ENCODE results near the gene IL1RL1.
"Not testable (repeated sequence)": the region's sequence is repeated elsewhere in the genome, so short reads cannot be mapped to it uniquely, and the experiment has no call there.

IL1RL1 gene

DNA sequence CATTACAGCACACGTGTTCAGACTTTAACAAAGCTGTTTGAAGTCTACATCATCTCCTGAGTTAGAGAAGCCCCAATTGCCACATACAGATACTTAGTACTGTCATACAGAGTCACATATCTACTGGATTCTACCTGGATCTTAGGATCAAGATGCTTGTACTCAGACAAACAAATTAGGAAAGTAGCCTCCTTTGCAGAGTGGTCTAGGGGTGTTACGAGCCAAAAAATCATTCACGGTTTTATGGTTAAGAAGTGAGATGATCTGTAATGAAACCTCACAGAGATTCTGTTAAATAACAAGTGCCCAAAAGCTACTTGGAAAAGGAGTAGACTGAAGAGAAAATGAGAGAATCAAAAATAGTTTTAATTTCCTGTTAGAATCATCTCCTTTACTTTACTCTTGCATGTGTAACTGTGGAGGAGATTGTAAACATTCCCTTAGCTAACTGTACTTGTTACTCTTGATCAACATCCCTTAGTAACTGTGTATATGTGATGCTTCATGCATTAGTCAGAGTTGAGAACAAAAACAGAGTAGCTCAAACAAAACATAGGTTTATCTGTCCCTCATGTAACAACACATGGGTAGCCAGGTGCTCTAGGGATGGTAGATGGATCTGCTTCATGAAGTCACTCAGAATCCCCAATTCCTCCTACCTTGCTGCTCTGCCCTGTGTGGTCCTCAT is 16.4 kb upstream of the IL1RL1 start:
- no peak for DNase-seq (ENCODE audit: low read depth)

GRCh38 chr2:102295566-102295965 is 15.8 kb upstream of the IL1RL1 start:
- DNase-seq (ENCODE audit: low read depth) = no peak

DNA sequence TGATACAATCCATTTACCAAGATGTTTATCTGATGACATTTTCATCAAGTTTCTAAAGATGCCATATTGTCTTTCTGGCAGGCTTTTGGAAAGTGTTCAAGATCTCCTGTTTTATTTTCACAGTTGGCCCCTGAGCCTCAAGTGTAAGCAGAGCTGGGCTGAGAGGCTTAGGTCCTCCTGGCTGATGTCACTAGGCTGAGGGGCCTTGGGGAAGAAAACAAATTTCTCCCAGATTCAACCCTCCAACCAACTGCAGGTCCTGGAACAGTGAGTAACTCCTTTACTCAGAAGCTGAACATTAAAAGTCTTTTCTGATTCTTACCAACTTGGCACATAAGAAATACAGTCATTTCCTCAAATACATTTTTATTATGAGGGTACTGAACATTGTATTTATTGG is 14.9 kb upstream of the IL1RL1 start:
- no peak for DNase-seq (ENCODE audit: low read depth)

GRCh38 chr2:102297891-102298290 is 13.5 kb upstream of the IL1RL1 start:
- DNase-seq (ENCODE audit: low read depth) = no peak

GRCh38 chr2:102301867-102302362 is 9.4 kb upstream of the IL1RL1 start:
- DNase-seq (ENCODE audit: low read depth) = no peak

DNA sequence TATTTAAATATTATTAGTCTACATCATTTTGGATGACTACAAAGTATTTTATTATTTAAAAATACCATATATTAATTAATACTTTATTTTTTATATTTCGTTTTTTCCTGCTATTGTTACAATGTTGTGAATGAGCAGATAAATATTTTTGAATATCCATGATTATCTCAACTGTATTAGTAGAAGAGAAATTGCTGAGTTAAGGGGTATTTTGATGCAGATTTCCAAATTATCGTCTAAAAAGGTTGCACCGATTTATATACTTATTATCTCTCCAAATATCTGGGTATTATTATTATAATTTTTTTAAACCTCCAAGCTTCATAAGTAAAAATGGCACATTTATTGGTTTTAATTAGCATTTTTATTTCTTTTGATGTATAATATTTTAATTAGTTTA is 8.9 kb upstream of the IL1RL1 start:
- no peak for DNase-seq (ENCODE audit: low read depth)

DNA sequence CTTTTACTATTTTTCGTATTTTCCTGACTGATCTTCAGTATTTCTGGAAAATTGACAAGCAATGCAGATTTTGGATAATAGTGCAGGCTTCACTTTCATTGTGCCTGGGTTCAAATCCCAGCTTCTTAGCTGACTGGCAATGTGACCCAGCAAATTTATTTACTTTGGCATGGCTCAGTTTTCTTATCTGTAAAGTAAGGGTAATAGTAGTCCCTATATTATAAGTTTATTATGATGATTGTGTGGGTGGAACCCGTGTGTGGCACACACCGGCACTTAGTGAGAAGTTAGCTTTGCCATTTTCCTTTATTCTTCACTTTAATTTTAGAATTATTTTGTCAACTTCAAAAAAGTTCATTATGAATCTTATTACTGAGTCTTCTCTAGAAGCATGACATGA is 7.8 kb upstream of the IL1RL1 start:
- no peak for DNase-seq (ENCODE audit: low read depth)

DNA sequence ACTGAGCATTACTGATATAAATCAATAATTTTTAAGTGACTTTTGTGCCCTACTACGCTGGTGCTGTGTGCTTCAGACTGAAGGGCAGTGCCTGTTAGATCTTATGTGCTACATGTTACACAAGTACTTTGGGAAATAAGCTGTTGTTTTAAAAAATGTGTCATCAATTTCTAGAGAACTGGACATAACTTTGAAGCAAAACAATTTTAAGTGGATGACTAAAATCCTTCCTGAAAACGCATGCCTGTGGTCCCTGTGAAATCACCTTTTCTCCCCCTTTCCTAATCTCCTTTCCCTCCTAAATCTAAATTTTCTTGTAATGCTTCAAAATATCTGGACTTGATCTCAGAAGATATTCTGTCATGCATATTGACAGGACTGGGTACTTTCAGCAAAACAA is 7.1 kb upstream of the IL1RL1 start:
- no peak for DNase-seq (ENCODE audit: low read depth)

DNA sequence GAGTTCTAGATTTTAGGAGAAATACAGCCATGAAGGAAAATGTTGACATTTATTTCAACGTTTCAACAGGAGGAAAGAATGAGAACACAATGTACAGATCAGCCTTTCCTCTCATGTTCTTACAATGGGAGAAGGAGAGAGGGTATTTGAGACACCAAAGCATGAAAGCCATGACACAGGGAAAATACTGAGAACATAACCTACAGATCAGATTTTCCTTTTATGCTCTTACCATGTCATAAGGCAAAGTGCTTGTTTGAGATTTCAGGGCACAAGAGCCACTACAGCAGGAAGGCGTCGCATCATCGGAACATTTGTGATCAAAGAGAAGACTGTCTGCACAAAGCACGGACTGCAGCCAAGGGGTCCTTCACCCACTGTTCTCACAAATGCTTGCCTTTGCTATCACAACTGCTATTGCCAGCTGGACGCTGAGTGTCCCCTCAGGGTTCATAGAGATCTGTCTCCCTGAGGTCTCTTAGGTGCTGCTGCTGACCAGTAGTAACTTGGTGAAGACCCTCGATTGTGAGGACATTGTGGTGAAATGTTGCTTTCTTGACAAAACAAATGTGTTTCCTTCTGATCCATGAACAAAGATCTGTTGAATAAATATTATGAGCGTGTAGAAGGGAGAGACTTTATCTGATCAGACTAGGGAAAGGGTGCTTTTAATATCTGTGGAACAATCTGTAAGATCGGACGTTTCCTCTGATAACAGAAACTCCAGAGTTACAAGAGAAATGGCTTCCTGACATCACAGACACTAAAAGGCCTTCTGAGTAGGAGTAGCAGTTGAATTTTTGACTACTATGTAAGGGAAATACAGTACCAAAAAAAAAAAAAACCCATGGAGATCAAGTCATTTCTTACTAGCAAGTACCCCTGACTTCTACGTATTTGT is 6.4 kb upstream of the IL1RL1 start:
- DNase-seq (ENCODE audit: low read depth) = no peak

DNA sequence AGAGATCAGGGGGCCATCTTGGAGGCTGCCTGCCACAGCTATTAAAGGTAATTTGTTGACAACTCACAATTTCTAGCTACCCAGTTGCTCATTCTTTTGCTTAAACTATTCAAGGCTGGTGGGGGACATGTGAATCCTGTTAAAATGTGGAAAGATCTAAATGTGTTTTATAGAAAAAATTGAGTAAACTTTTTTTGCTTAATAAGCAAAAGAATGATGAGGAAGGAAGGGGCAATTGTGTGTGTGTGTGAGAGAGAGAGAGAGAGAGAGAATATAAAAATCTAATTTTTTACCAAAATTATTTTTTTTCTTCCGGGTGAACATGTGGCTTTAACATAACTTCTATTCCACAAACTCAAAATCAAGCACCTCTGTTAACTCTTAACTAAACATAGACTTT is 5.2 kb upstream of the IL1RL1 start:
- DNase-seq (ENCODE audit: low read depth) = no peak

DNA sequence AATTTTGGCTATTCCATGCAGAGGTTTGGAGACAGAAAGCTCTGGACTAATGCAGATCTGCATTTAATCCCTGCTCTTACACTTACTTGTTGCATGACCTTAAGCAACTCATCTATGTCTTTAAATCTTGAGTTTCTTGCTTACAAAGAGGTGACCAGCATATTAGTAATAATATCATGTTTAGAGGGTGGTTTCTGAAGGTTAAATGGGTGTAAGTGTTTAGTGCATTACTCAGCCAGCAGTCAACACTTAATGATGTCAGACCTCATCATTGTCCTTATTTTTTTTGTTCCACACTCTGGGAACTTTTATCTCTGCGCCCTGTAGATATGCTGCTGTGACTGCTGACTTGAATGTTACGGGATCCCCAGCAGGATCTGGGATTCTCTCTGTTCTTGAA is 1.7 kb downstream of the IL1RL1 start:
- peak; percentile 23 for DNase-seq (ENCODE audit: low read depth)

DNA sequence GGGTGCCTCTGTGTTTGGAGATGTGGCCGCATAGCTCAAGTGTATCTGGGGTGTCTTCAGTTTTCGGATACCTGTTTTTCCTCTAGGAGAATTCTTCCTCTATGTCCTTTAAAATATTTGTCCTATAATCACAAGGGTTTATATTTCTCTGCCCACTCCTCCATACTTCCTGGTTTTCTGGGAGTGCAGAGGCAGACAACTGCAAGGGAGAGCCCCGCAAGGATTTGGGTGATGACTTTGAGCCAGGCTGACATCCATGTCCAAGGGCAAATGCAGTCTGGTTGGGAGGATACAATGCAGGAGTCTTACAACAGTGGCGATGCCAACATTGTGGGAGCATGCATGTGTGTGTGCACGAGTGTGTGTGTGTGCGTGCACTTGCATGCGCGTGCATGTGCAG is 2.1 kb downstream of the IL1RL1 start:
- DNase-seq (ENCODE audit: low read depth) = no peak

DNA sequence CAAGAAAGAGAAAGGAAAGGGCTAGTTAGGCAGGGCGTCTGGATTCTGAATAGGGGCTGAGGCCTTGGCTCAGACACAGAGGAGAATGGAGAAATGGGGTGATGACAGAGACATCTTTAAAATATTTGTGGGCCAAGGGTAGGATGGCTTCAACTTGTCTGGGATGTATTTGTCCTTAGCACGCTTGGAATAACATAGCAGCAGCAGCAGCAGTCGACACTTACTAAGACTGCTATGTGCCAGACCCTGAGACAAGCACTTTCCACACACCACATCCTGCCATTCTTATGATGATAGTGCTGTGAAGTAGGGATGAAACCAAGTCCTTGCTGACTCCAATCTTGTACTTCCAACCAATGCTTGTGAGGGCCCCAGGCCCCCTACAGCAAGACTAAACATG is 2.6 kb downstream of the IL1RL1 start:
- no peak for DNase-seq (ENCODE audit: low read depth)

- DNase-seq (ENCODE audit: low read depth) = no peak
Measured at GRCh38 chr2:102315921-102316320, 4.6 kb downstream of the IL1RL1 start.

DNA sequence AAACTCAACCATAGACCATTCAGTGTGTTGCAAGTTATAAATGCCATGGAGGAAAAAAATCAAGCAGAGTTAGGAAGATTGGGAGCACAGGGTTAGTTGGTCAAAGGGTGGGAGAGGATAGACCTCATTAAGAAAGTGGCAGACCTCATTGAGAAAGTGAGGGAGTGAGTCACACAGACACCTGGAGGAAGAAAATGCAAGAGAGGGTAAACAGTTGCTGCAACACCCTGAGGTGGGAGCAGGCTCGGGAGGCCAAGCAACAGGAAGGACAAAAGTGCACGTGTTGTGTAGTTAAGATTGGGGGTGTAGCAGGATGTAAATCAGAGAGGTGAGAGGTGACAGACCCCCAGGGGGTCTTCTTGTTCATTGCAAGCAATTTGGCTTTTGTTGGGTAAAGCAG is 6.4 kb downstream of the IL1RL1 start:
- DNase-seq (ENCODE audit: low read depth) = no peak

GRCh38 chr2:102318437-102318836 is 7.1 kb downstream of the IL1RL1 start:
- DNase-seq (ENCODE audit: low read depth) = no peak

GRCh38 chr2:102321941-102322719 is 10.8 kb downstream of the IL1RL1 start:
- DNase-seq (ENCODE audit: low read depth) = no peak

DNA sequence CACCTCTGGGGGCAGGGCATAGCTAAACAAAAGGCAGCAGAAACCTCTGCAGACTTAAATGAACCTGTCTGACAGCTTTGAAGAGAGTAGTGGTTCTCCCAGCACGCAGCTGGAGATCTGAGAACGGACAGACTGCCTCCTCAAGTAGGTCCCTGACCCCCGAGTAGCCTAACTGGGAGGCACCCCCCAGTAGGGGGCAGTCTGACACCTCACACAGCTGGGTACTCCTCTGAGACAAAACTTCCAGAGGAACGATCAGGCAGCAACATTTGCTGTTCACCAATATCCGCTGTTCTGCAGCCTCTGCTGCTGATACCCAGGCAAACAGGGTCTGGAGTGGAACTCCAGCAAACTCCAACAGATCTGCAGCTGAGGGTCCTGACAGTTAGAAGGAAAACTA is 13.6 kb downstream of the IL1RL1 start:
- DNase-seq (ENCODE audit: low read depth) = not testable (repeated sequence)

GRCh38 chr2:102331311-102331980 is 20.1 kb downstream of the IL1RL1 start:
- DNase-seq (ENCODE audit: low read depth) = no peak

GRCh38 chr2:102334486-102334885 is 23.1 kb downstream of the IL1RL1 start:
- DNase-seq (ENCODE audit: low read depth) = no peak

DNA sequence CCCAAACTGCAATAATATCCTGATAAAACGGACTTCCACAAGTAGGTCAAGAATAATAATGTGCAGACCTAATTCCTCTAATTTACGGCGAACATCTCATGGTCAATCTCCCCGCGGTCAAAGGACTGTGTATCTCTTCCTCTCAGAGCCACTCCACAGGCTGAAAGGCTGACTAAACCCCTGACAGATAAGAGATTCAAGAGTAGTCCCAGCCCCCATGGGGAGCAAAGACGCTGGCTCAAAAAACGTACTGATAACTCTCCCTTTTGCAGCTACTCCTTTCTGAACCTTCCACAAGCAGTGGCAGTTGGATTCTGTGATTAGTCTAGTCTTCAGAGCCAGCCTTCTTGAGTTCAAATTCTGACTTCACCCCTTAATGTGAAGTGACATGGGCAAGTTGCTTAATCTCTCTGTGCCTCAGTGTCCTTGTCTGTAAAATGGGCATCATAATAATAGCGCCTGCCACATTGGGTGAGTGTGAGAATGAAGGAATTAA is 24.6 kb downstream of the IL1RL1 start:
- DNase-seq (ENCODE audit: low read depth) = no peak

- no peak for DNase-seq (ENCODE audit: low read depth)
Measured at GRCh38 chr2:102336502-102336945, 25.2 kb downstream of the IL1RL1 start.

Data from HS-27A (cell line).